Measurements from ENCODE around the gene CKAP2.
"Not testable (repeated sequence)": the region's sequence is repeated elsewhere in the genome, so short reads cannot be mapped to it uniquely, and the experiment has no call there.

CKAP2 gene, protein sequence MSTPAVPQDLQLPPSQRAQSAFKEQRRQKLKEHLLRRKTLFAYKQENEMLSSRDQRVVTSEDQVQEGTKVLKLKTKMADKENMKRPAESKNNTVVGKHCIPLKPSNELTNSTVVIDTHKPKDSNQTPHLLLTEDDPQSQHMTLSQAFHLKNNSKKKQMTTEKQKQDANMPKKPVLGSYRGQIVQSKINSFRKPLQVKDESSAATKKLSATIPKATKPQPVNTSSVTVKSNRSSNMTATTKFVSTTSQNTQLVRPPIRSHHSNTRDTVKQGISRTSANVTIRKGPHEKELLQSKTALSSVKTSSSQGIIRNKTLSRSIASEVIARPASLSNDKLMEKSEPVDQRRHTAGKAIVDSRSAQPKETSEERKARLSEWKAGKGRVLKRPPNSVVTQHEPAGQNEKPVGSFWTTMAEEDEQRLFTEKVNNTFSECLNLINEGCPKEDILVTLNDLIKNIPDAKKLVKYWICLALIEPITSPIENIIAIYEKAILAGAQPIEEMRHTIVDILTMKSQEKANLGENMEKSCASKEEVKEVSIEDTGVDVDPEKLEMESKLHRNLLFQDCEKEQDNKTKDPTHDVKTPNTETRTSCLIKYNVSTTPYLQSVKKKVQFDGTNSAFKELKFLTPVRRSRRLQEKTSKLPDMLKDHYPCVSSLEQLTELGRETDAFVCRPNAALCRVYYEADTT

DNA sequence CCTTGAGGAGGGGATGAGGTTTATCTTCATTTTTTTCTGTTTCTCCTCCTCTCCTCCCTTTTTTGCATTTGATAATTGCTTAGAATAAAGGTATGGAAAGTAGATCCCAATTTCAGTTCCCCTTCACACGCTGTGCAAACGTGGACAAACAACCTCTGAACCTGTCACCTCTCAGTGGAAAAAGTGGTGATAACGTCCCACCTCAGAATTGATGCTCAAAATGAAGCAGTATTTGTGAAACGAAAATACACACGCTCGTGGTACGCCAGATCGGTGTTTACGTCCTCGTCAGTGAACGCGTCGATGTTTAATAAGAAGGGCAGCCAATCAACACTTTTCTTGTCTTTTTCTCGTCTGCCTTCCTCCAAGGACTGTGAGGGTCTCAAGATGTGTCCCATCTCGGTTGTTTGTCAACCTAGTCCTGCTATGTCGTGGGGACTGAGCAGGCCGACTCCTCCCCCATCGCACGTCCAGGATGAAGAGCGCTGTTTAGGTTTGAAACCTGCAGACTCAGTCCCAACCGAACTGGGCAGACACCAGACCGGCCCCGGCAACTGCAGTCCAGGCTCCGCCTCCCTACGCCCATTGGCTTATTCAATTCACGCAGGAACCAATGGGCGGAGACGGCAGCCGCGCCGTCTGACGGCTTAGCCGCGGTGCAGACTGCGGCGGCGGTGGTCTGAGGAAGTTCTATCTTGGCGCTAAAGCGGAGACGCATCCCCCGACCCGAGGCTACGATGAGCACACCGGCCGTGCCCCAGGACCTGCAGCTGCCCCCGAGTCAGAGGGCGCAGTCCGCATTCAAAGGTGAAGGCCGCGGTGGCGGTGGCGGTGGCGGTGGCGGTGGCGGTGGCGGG, at the start of gene CKAP2:
CKAP2 (plus strand) TSS at position 659 of the 857 bp plus-strand sequence; CDS start at position 738, 79 bp downstream.
- DNase-seq (ENCODE audit: low spot score) = peak; percentile 97

- DNase-seq (ENCODE audit: low spot score) = no peak
These were observed 49.3 kb upstream of the CKAP2 start, which contains the start of gene THSD1 for GRCh38 chr13:52405767-52406494. Gene THSD1 (minus strand): TSS chr13:52406172. CDS start chr13:52402600, 3,572 bp downstream.

- no peak for DNase-seq (ENCODE audit: low spot score)
These were observed 48.6 kb upstream of the CKAP2 start for GRCh38 chr13:52406629-52407028.

DNA sequence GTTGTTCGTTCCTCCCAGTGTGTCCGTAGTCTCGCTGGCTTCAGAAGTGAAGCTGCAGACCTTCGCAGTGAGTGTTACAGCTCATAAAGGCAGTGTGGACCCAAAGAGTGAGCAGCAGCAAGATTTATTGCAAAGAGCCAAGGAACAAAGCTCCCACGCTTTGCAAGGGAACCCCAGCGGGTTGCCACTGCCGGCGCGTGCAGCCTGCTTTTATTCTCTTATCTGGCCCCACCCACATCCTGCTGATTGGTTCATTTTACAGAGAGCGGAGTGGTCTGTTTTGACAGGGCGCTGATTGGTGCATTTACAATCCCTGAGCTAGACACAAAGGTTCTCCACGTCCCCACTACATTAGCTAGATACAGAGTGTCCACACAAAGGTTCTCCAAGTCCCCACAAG, 47.8 kb upstream of the CKAP2 start:
- not testable (repeated sequence) for DNase-seq (ENCODE audit: low spot score)

- DNase-seq (ENCODE audit: low spot score) = not testable (repeated sequence)
These were observed 47.1 kb upstream of the CKAP2 start for GRCh38 chr13:52408071-52408658.

DNA sequence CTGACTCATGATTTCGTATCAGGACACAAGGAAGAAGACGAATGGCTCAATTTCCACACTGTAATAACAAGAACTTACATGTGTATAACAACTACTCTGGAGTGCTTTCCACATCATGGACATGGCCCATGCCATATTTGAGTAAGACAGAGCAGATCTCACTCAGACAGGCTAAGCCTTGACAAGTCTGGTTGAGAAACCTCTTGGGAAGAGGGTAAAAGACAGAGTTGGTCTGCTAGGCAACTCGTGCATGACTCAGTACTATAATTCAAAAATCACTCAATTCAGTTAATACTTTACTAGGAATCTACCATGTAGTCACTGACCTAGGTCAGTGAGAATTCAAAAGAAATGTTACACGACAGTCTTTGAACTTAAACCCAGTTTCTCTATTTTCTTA, 43.6 kb upstream of the CKAP2 start:
- no peak for DNase-seq (ENCODE audit: low spot score)

DNA sequence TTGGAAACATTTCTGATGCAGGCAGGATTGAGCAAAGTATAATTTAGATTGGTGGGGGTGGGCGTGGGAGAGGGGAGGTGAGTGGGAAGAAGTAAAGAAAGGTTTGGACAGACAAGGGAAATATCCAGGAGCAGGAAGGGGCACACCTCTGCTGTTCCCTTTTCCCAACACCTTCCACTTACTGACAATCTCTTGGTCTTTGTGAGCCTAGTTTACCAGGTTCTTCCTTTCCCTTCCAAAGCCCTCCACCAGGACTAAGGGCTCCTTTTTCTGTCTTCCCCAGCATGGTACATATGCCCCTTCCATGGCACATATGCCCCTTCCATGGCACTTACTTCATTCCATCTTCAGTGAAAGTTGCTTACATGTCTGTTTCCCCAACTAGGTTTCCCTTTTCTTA, 43.1 kb upstream of the CKAP2 start:
- DNase-seq (ENCODE audit: low spot score) = no peak

DNA sequence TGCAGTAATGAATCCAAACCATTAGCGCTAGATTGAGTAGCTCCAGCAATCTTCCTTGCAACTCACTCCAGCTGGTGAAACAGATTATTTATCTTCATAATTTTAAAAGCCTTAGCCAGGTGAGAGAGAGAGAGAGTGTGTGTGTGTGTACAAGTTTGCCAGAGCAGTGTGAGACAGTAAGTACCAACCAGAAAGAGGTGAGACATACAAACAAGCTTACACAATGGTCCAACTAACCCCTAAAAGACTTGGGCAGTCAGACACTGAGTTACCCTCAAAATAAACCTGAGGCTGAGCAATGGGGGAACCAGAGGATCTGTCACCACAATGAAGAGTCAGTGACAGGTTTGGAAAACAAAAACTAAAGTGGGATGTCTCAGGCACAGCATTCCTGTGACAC, 41.2 kb upstream of the CKAP2 start:
- no peak for DNase-seq (ENCODE audit: low spot score)

GRCh38 chr13:52414963-52415362, 40.3 kb upstream of the CKAP2 start:
- no peak for DNase-seq (ENCODE audit: low spot score)

- no peak for DNase-seq (ENCODE audit: low spot score)
These were observed 36.2 kb upstream of the CKAP2 start for GRCh38 chr13:52419080-52419479.

- no peak for DNase-seq (ENCODE audit: low spot score)
These were observed 34.1 kb upstream of the CKAP2 start for GRCh38 chr13:52421216-52421615.

DNA sequence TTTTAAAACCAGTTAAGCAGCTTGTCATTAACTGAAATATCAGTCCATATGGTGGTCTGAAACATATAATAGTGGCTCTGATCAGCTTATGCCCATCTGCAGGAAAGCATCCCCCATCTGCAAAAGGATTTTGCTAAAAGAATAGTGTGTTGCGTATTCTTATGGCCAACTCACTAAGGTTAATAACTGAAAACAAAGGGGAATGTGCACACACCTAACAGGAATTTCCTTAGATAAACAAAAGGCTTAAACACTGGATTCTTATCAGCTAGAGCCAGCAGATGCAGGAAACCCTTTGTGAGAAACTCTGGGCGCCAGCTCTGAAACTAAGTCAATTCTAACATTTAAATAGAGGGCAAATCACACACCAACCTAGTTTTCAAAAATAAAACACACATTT, 27.0 kb upstream of the CKAP2 start:
- no peak for DNase-seq (ENCODE audit: low spot score)

DNA sequence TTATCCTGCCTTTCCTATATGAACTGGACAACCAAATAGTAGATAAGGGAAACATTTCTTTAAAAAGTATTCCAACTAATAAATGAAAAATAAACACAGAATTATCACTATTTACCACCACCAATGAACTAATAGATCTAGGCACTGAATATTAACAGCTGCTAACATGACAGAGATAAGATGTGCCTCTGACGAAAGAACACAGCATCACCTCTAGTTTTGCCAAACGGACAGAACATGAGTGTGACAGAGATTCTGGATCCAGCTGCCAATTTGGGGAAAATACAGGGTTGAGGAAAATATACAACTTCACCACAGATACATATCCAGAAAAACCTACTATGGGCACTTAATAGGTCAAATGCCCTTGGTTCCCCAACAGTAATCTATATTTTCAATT, 22.8 kb upstream of the CKAP2 start:
- no peak for DNase-seq (ENCODE audit: low spot score)

GRCh38 chr13:52446265-52446664, 9.0 kb upstream of the CKAP2 start:
- DNase-seq (ENCODE audit: low spot score) = no peak

- no peak for DNase-seq (ENCODE audit: low spot score)
These were observed 7.9 kb upstream of the CKAP2 start for GRCh38 chr13:52447354-52447753.

DNA sequence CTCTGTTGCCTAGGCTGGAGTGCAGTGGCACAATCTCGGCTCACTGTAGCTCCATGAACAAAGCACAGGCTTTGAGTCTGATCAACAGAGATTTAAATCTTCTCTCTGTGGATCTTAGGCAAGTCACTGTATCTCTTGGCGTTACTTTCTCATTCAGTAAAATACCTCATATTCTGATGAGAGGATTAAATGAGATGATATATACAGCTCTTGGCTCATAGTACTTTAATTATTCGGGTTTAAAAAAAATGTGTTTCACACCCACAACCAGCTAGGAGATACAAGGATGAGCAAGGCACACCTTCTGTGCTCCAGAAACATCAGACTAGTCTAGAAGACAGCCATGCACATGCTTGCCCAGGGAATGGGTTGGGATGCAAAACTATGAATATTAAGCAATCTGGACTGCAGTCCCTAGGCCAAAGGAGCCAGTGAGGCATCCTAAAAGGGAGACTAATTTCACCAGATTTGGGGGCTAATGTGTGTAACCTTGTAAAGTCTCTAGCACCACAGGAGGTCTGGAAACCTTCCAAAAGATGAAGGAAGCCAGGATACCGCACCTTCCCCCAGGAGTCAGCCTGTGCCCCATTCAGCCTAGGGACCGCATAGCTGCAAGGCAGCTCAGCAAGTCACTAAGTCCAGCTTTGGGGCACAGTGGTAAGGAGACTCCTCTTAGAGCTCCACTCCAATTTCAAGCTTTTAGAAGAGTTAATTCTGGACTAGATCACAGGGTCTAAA, 7.3 kb upstream of the CKAP2 start:
- DNase-seq (ENCODE audit: low spot score) = no peak

DNA sequence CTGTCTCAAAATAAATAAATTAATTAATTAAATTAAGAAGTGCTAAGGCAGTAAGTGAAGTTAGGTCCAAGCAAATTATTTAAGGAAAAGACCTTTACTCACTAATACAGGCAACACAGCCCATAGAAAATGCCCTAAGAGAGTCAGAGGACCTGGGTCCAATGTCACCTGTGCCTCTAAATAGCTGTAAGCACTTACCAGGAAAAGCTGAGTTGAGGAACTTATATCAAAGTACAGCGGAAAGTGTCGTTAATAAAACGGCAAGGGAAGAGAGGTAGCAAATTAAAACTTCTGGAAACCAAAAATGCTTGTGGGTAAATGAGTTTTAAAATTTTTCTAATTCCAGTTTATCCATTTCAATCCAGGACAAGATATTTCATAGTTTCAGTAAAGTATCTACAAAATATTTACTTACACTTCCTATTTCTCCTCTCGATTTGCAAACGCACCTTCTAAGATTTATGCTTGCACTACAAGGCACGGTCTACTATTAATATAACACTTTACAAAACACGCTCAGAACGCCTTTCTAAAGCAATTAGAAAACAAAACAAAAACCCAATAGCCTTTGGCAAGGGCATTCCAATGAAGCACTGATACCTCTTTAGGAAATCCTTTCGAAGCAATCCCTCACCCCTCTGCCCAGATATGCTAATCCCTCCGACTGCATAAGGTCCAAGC, 5.8 kb upstream of the CKAP2 start:
- DNase-seq (ENCODE audit: low spot score) = no peak

- peak; percentile 95 for DNase-seq (ENCODE audit: low spot score)
These were observed 5.1 kb upstream of the CKAP2 start, which contains the start of gene VPS36 for GRCh38 chr13:52450012-52450792. Gene VPS36 (minus strand): TSS chr13:52450634. CDS start chr13:52450594, 40 bp downstream.

GRCh38 chr13:52450793-52451116, 4.5 kb upstream of the CKAP2 start:
- DNase-seq (ENCODE audit: low spot score) = no peak

Data from NAMALWA (cell line).